Brain pericyte (primary cell): ENCODE data around the gene PCSK2.

Source experiments
- DNase-seq: peaks from one replicate; pipeline ENCODE4 v3.0.0-alpha.2; 2012; ENCODE audit warnings: low read depth, low spot score

The PCSK2 gene

DNA sequence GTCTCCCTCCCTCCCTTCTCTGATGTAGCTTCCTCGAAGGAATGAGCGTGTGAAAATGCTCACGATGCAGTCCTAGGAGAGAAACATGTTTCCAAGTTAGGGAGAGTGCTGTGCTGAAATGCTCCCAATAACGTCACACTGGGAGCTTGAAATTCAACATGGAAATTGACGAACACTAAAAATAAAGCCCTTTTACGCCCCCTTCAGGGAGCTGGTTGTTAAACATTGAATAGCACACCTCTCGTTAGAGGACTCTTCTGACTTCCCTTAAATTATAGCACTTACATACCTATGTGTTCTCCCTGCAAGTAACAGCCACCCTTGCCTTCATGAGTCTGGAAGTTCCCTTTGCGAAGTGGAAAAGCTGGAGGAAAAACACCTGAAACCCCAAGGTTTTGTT lies 215.7 kb downstream of the PCSK2 start:
- DNase-seq = no peak

GRCh38 chr20:17443131-17443858 lies 216.5 kb downstream of the PCSK2 start:
- no peak for DNase-seq

- DNase-seq = no peak
Observed at GRCh38 chr20:17444091-17444490, 217.3 kb downstream of the PCSK2 start.

DNA sequence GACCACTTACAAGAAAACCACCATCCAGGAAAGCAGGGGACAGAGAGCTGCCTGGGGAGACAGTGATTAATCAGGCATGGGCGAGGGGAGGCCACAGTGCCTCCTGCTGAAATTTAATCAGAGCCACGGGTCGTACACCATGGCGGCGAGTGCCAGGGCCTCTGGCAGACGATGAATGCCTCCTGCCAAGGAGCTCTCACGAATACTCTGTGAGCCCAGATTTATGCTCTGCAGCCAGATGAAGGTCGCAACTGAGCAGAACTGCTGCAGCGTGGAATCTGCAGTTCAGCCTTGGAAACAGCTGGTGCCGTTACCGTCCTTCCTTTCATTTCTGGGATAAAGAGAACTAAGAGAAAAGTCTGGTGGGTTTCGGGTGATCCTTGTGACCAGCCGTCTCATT lies 218.7 kb downstream of the PCSK2 start:
- no peak for DNase-seq

DNA sequence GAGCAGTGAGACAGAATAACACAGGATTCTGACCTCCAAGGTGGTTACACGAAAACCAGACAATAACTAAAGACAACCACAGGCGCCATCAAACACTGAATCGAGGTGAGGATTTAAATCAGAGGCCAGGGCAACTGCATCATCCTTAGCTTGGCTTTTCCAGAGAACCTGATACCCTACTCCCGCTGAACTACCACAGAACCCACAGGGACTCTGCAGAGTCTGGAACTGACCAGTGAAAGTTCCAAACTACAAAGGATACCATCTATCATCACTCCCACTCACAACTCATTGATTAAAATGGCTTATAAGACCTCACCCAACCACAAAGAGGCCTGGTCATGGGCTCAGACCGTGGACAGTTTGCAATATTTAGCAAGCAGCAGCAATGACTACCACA lies 219.3 kb downstream of the PCSK2 start:
- DNase-seq = no peak

DNA sequence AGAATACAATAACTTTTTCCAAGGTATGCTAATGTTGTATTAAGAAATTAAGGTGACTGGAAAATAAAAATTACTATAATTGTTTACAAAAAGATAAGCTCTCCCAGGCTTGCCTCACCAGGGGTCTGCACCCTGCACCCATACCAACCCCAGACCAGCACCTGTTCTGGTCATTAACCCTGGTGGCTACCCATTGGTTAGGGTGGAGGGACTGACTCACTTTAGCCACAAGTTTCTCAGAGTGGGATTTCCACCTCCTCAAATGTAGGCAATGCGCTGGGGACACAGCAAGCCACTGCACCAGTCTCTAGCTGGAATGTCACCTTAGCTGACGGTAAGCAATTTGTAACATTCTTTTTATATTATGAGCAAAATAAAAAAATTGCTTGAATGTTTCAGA lies 221.2 kb downstream of the PCSK2 start:
- DNase-seq = no peak

DNA sequence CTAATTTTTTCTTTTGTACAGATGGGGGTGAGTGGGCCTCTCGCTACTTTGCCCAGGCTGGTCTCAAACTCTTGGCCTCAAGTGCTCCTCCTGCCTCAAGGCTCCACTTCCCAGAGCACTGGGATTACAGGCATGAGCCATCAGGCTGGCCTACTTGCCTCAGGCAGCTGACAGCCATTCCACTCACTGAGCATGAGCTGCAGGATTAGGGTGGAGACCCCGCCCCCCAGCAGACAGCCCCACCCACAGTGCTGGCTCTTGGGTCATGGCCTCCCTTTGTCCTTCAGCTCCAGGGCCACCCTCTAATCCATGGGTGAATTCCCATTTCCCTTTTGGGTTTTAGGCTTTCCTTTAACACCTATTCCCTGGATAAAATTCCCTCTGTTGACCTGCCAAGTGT lies 222.2 kb downstream of the PCSK2 start:
- DNase-seq = no peak

GRCh38 chr20:17452441-17452840 lies 225.6 kb downstream of the PCSK2 start:
- DNase-seq = no peak

DNA sequence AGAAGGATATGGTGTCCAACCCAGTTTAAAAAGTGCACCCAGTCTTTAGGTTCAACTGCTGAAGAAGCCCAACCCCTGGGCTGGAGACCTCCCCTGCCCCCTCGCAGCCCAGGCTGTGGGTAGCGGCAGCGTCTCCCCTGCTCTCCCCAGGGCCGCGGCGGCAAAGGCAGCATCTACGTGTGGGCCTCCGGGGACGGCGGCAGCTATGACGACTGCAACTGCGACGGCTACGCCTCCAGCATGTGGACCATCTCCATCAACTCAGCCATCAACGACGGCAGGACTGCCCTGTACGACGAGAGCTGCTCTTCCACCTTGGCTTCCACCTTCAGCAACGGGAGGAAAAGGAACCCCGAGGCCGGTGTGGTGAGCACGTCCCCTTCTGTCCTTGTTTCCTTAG lies 226.8 kb downstream of the PCSK2 start:
- DNase-seq = no peak

DNA sequence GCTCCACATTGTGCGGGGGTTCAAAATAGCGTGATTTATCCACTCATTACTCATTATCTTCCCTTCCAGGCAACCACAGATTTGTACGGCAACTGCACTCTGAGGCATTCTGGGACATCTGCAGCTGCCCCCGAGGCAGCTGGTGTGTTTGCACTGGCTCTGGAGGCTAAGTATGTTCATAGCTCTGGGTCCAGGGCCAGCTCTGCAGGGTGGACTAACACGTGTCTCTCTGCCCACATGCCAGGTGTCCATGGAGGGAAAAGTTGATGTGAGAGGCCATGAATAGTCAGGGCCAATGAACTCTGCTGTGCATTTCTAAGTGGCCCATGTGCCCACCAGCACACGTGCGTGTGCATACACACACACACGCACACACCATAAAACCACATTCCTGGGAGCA lies 229.4 kb downstream of the PCSK2 start:
- DNase-seq = no peak

DNA sequence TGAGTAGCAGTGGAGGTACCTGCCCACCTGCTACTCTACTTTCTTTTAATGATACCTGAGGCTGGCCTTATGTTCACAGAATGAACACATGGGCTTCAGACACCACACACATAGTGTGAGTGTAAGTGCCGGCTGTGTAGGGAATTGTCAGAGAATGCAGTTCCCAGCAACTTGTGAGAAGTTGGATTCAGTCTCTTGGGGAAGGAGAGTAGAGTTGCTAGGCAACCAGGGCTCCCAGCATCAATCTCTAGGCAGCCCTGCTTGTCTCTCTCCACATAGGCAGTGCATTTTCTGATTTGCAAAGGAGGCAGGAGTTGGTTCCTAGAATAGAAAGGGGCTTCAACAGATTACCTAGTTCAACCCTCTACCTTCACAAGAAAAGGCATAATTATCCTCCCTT lies 230.2 kb downstream of the PCSK2 start:
- DNase-seq = no peak

GRCh38 chr20:17457588-17458190 lies 230.8 kb downstream of the PCSK2 start:
- DNase-seq = no peak

DNA sequence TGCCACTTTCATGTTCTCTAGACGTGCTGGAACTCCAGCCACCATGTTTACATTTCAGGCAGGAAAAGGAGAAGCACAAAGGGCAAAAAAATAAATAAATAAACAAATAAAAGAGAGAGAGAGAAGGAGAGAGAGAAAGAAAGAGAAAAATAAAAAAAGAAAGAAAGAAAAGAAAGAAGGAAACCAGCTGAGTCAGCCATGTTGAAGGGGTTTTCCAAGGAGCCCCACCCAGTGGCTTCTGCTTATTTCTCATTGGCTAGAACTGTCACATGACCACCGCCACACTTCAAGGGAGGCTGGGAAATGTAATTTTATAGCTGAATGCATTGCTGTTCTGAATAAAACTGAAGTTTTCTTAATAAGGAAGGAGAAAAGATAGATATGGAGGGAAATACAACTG lies 233.3 kb downstream of the PCSK2 start:
- DNase-seq = no peak

DNA sequence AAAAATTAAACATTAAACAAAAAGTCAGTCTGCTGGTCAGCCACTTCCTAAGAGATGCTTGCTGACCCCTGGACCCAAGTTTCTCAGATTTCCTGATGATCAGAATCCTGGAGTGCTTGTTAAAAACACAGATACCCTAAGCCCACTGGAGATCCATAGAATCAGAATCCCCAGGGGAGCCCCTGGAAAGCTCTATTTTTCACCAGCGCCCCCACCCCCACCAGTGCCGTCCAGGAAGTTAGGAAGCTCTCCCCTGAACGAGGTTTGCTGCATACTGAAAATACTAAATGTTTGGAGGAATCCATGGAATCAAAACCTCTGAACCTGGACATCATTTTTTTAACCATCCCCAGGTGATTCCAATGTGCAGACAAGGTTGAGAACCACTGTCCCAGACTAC lies 235.1 kb downstream of the PCSK2 start:
- DNase-seq = no peak

- DNase-seq = no peak
Observed at GRCh38 chr20:17463711-17464110, 236.9 kb downstream of the PCSK2 start.

- no peak for DNase-seq
Observed at GRCh38 chr20:17465236-17465635, 238.4 kb downstream of the PCSK2 start.

GRCh38 chr20:17466641-17467040 lies 239.8 kb downstream of the PCSK2 start:
- DNase-seq = no peak

DNA sequence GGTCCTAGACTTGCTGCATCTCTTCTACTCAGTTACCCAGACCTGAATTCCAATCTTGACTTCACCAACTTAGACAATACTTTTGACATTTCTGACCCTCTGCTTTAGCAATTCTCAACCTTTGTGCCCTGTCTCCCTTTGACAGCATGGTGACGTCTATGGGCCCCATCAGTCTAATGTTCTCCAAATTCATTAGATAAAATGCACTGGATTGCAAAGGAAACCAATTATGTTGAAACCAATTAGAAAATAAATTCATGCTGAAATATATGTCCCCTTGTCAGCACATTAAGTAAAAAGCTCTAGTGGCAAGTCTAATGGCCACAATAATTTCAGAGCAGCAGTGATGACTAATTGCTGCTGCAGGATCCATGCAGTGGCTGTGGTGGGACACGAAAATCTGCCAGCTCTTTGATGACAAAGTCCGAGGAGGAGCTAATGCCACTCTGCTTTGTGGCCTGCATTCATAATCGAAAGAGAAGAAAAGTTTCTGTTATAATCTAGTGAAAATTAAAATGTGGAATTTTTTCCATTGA lies 240.3 kb downstream of the PCSK2 start:
- no peak for DNase-seq

DNA sequence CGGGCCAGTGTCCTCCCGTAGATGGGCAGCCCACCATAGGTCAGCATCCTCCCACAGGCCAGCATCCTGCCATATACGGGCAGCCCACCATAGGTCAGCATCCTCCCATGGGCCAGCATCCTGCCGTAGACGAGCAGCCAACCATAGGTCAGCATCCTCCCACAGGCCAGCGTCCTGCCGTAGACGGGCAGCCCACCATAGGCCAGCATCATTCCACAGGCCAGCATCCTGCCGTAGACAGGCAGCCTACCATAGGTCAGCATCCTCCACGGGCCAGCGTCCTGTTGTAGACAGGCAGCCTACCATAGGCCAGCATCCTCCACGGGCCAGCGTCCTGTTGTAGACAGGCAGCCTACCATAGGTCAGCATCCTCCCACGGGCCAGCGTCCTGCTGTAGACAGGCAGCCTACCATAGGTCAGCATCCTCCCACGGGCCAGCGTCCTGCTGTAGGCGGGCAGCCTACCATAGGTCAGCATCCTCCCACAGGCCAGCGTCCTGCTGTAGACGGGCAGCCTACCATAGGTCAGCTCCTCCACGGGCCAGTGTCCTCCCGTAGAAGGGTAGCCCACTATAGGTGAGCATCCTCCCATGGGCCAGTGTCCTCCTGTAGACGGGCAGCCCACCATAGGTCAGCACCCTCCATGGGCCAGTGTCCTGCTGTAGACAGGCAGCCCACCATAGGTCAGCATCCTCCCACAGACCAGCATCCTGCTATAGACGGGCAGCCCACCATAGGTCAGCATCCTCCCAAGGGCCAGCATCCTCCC lies 241.4 kb downstream of the PCSK2 start:
- no peak for DNase-seq

- DNase-seq = no peak
Observed at GRCh38 chr20:17469246-17470030, 242.6 kb downstream of the PCSK2 start.

- DNase-seq = no peak
Observed at GRCh38 chr20:17470521-17470920, 243.7 kb downstream of the PCSK2 start.

DNA sequence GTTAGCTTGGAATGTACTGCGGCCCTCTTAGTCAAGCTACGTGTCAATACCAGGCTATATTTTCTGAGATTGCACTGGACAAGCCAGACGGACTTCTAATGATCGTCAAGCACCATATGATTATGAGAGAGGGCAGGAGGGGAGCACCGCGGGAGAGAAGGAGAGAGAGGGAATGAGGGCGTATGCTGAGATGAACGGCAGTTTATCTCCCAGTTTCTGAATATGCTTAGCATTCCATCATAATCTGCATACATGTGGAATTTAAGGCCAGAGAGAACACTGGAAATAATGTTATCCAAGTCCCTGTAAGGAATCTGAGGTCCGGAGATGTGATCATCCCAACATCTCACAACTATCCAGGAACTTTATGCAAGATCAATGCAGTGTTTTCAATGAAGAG lies 244.1 kb downstream of the PCSK2 start:
- no peak for DNase-seq
